SHP77 (cell line): Measurements from ENCODE around the gene DNAH7.

Source experiments
- DNase-seq, 2 experiments: peaks; one replicate each; lab custom pipeline; 2025; lab: John Stamatoyannopoulos, UW

Gene DNAH7

GRCh38 chr2:195863121-195863520 lies 205.5 kb downstream of the DNAH7 start:
- DNase-seq = no peak

- DNase-seq = no peak
Measured at GRCh38 chr2:195861821-195862220, 206.8 kb downstream of the DNAH7 start.

- DNase-seq = no peak
Measured at GRCh38 chr2:195859513-195859912, 209.1 kb downstream of the DNAH7 start.

GRCh38 chr2:195857132-195857531 lies 211.5 kb downstream of the DNAH7 start:
- no peak for DNase-seq

GRCh38 chr2:195850764-195851163 lies 217.9 kb downstream of the DNAH7 start:
- DNase-seq = no peak

GRCh38 chr2:195848119-195848899 lies 220.3 kb downstream of the DNAH7 start:
- DNase-seq = peak in 1 of 2 experiments; percentile 4

GRCh38 chr2:195842932-195843331 lies 225.7 kb downstream of the DNAH7 start:
- no peak for DNase-seq

- DNase-seq = no peak
Measured at GRCh38 chr2:195838002-195838401, 230.6 kb downstream of the DNAH7 start.

- DNase-seq = no peak
Measured at GRCh38 chr2:195836002-195836401, 232.6 kb downstream of the DNAH7 start.

GRCh38 chr2:195834836-195835235 lies 233.8 kb downstream of the DNAH7 start:
- DNase-seq = no peak

- DNase-seq = no peak
Measured at GRCh38 chr2:195830968-195831950, 237.4 kb downstream of the DNAH7 start.

GRCh38 chr2:195824478-195824877 lies 244.2 kb downstream of the DNAH7 start:
- DNase-seq = no peak

GRCh38 chr2:195823206-195823605 lies 245.4 kb downstream of the DNAH7 start:
- DNase-seq = no peak

GRCh38 chr2:195821566-195821932 lies 247.1 kb downstream of the DNAH7 start:
- DNase-seq = no peak

GRCh38 chr2:195820867-195821565 lies 247.6 kb downstream of the DNAH7 start:
- no peak for DNase-seq

- no peak for DNase-seq
Measured at GRCh38 chr2:195820373-195820772, 248.3 kb downstream of the DNAH7 start.

- DNase-seq = no peak
Measured at GRCh38 chr2:195819276-195819675, 249.4 kb downstream of the DNAH7 start.

GRCh38 chr2:195818526-195818925 lies 250.1 kb downstream of the DNAH7 start:
- DNase-seq = no peak

GRCh38 chr2:195818106-195818505 lies 250.5 kb downstream of the DNAH7 start:
- no peak for DNase-seq

GRCh38 chr2:195815083-195815482 lies 253.6 kb downstream of the DNAH7 start:
- no peak for DNase-seq

GRCh38 chr2:195813421-195813820 lies 255.2 kb downstream of the DNAH7 start:
- DNase-seq = no peak

GRCh38 chr2:195810340-195811098 lies 258.1 kb downstream of the DNAH7 start:
- no peak for DNase-seq
